Measurements from ENCODE around the gene GLYATL3. TPM values are rescaled to one million over a fixed set of nuclear protein-coding genes. Genes with fewer than 3 reads are reported as not detected.

Gene GLYATL3
- total RNA-seq, 1 experiment from 2014 or later, result not detected

- ChIA-PET CTCF (no interaction called here), POLR2A (no interaction called here)
- DNase-seq (ENCODE audit: low read depth, low spot score), result no peak
- TF ChIP-seq POLR2AphosphoS5 (IDR thresholded peaks at IDR 0.05; ENCODE audit: low read depth, low read length) (no peak), TCF7L2 (IDR thresholded peaks at IDR 0.05; ENCODE audit: low read depth, low read length) (no peak), CTCF (IDR thresholded peaks at IDR 0.05) (no peak), REST (IDR thresholded peaks at IDR 0.05; ENCODE audit: insufficient read depth in 1 of 2, low read depth in 2 of 2, low read length in 1 of 2) (no peak), SIN3A (IDR thresholded peaks at IDR 0.05; ENCODE audit: borderline replicate concordance, insufficient read depth, low read depth, low read length) (no peak)
- Histone ChIP-seq H3K27me3 (ENCODE audit: control insufficient read depth, insufficient read depth, low read length) (no peaks in the 10 kb centered on the region), H3K27ac (ENCODE audit: low read length) (no peak overlapping the region), H3K36me3 (ENCODE audit: control insufficient read depth, insufficient read depth, low read length) (no peaks in the 10 kb centered on the region), H3K9me3 (ENCODE audit: control insufficient read depth, insufficient read depth, low read depth, low read length) (no peaks in the 10 kb centered on the region), H3K4me3 (ENCODE audit: low read depth in 2 of 2, low read length in 2 of 2) (no peak overlapping the region), H3K4me1 (ENCODE audit: control insufficient read depth, insufficient read depth, low read length) (no peaks in the 10 kb centered on the region)
- BruUV-seq (replicated peaks), result no TSS peak
- in situ Hi-C loops (cut with HindIII; ENCODE audit: low pct_unique_long_range_greater_than_20kb, low sequenced_read_pairs) (no loop called here), intact Hi-C loops (cut with micrococcal nuclease; ENCODE audit: unreplicated experiment) (no loop called here)
- ATAC-seq, result no peak
These were observed 42.2 kb downstream of the GLYATL3 start for GRCh38 chr6:49541936-49542335.

- intact Hi-C loops (cut with micrococcal nuclease; ENCODE audit: unreplicated experiment), result no loop called here
These were observed 43.5 kb downstream of the GLYATL3 start for GRCh38 chr6:49543087-49543858.

More at GRCh38 chr6:49543087-49543858, 43.5 kb downstream of the GLYATL3 start:
- POLR2A ChIA-PET, result no interaction called here
- H3K9me3 ChIP-seq (ENCODE audit: control insufficient read depth, insufficient read depth, low read depth, low read length), result no peaks in the 10 kb centered on the region
- CTCF ChIA-PET, result no interaction called here
- DNase-seq (ENCODE audit: low read depth, low spot score) (no peak), ATAC-seq (no peak)
- H3K27me3 ChIP-seq (ENCODE audit: control insufficient read depth, insufficient read depth, low read length), result no peaks in the 10 kb centered on the region
- H3K4me1 ChIP-seq (ENCODE audit: control insufficient read depth, insufficient read depth, low read length), result no peaks in the 10 kb centered on the region
- BruUV-seq (replicated peaks), result no TSS peak
- no peak overlapping the region for H3K27ac ChIP-seq (ENCODE audit: low read length)
- TF ChIP-seq SIN3A (IDR thresholded peaks at IDR 0.05; ENCODE audit: borderline replicate concordance, insufficient read depth, low read depth, low read length), result no peak
- TF ChIP-seq TCF7L2 (IDR thresholded peaks at IDR 0.05; ENCODE audit: low read depth, low read length), result no peak
- TF ChIP-seq POLR2AphosphoS5 (IDR thresholded peaks at IDR 0.05; ENCODE audit: low read depth, low read length), result no peak
- no peak for TF ChIP-seq CTCF (IDR thresholded peaks at IDR 0.05)
- TF ChIP-seq REST (IDR thresholded peaks at IDR 0.05; ENCODE audit: insufficient read depth in 1 of 2, low read depth in 2 of 2, low read length in 1 of 2), result no peak
- no peak overlapping the region for H3K4me3 ChIP-seq (ENCODE audit: low read depth in 2 of 2, low read length in 2 of 2)
- in situ Hi-C loops (cut with HindIII; ENCODE audit: low pct_unique_long_range_greater_than_20kb, low sequenced_read_pairs), result no loop called here
- H3K36me3 ChIP-seq (ENCODE audit: control insufficient read depth, insufficient read depth, low read length), result no peaks in the 10 kb centered on the region

All from Panc1 (cell line).